Smooth muscle cell (in vitro differentiated cells): ENCODE results near the gene YLPM1. TPM values are rescaled to one million over a fixed set of nuclear protein-coding genes. Genes with fewer than 3 reads are reported as not detected.

Experiments used
- DNase-seq: peaks from one replicate; lab custom pipeline; 2025; ENCODE audit not compliant: unreplicated experiment; lab: John Stamatoyannopoulos, UW
- H2AFZ ChIP-seq: fragments of 200-600 bp; sonication (generic); 2 replicates; pipeline ENCODE4 v1.6.0; 2016; ENCODE audit warnings: antibody characterized with exemption, low read depth, mild to moderate bottlenecking
- H3F3A ChIP-seq: fragments of 200-600 bp; sonication (generic); 2 replicates; pipeline ENCODE4 v1.6.0; 2017; ENCODE audit warnings: antibody characterized with exemption, low read depth
- H3K27ac ChIP-seq: fragments of 200-600 bp; sonication (generic); 2 replicates; pipeline ENCODE4 v1.5.1; 2016; ENCODE audit warnings: low read depth, mild to moderate bottlenecking
- H3K27me3 ChIP-seq: fragments of 200-600 bp; sonication (generic); 2 replicates; pipeline ENCODE4 v1.6.1; 2016; ENCODE audit warnings: low read depth, mild to moderate bottlenecking
- H3K36me3 ChIP-seq: fragments of 200-600 bp; sonication (generic); 2 replicates; pipeline ENCODE4 v1.5.1; 2016; ENCODE audit warnings: low read depth
- H3K4me1 ChIP-seq: fragments of 200-600 bp; sonication (generic); 2 replicates; pipeline ENCODE4 v1.5.1; 2016; ENCODE audit warnings: low read depth
- H3K4me2 ChIP-seq: fragments of 200-600 bp; sonication (generic); 2 replicates; pipeline ENCODE4 v1.6.0; 2016; ENCODE audit warnings: mild to moderate bottlenecking
- H3K4me3 ChIP-seq: fragments of 200-600 bp; sonication (generic); 2 replicates; pipeline ENCODE4 v1.5.1; 2016; ENCODE audit warnings: mild to moderate bottlenecking
- H3K79me2 ChIP-seq: fragments of 200-600 bp; sonication (generic); 2 replicates; pipeline ENCODE4 v1.6.0; 2016; ENCODE audit warnings: low read depth, mild to moderate bottlenecking
- H3K9ac ChIP-seq: fragments of 200-600 bp; sonication (generic); 2 replicates; pipeline ENCODE4 v1.6.0; 2016; ENCODE audit warnings: low read depth
- H3K9me3 ChIP-seq: fragments of 200-600 bp; sonication (generic); replicated peaks from 2 replicates; pipeline ENCODE4 v1.5.1; 2016; ENCODE audit warnings: low read depth
- H4K20me1 ChIP-seq: fragments of 200-600 bp; sonication (generic); 2 replicates; pipeline ENCODE4 v1.6.0; 2016; ENCODE audit warnings: low read depth
- WGBS: methylation state at CpG from one replicate; pipeline ENCODE4 v1.1.7; 2016; ENCODE audit warnings: low lambda C conversion rate; 5-methylcytosine and 5-hydroxymethylcytosine counted together
- polyA plus RNA-seq: library from polyadenylated mRNA; unstranded; fragments of >200 nt; fragmentation: Nextera tagmentation; extraction: Ambion mirVana; gene quantifications from 2 replicates; pipeline ENCODE4 v1.2.1, GENCODE V29; 2016
- total RNA-seq: library from RNA; depleted of rRNA; stranded (reverse); fragments of >200 nt; gene quantifications from 2 replicates; pipeline ENCODE4 v1.2.3, GENCODE V29; 2014
- TF ChIP-seq, protein P1 (sequence below): fragments of 200-600 bp; sonication (generic); IDR thresholded peaks from 2 replicates; pipeline ENCODE4 v1.5.1; 2017; ENCODE audit warnings: borderline replicate concordance, mild to moderate bottlenecking, antibody characterized with exemption; ENCODE audit not compliant: insufficient read depth, poor library complexity, severe bottlenecking

YLPM1 gene
- total and polyA plus RNA-seq, 2 experiments from 2014 or later: 15.5 to 29.7 TPM

DNA sequence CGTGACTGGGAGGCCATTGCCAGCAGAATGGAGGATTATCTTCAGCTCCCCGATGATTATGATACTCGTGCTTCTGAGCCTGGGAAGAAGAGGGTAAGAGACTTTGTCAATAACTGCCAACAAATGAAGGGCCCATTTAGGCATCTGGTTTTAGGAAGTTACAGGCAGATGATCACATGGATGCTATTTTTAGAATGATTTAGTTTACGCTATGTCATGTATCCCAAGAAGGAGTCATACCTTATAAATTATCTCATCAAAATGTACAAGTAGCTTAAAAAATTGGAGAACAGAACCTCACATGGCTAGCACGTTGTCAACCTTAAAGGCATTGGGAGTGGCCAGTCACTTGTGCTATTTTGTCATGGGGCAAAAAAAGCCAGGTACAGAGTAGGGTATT, 66.1 kb downstream of the YLPM1 start:
- Histone ChIP-seq H3K36me3 (peaks cover 14% of the 10 kb centered on the region), H3K4me1 (no peaks in the 10 kb centered on the region), H3K27me3 (no peaks in the 10 kb centered on the region), H2AFZ (no peak overlapping the region), H3F3A (no peaks in the 10 kb centered on the region), H3K27ac (no peak overlapping the region), H3K4me3 (no peak overlapping the region), H3K79me2 (peaks cover 6% of the 10 kb centered on the region), H3K9ac (no peak overlapping the region), H3K4me2 (no peak overlapping the region), H4K20me1 (peaks cover 5% of the 10 kb centered on the region), H3K9me3 (no peaks in the 10 kb centered on the region)
- 92% methylated on average over 5 of the region's 5 CpGs for WGBS
- DNase-seq: no peak
- TF ChIP-seq, protein P1, sequence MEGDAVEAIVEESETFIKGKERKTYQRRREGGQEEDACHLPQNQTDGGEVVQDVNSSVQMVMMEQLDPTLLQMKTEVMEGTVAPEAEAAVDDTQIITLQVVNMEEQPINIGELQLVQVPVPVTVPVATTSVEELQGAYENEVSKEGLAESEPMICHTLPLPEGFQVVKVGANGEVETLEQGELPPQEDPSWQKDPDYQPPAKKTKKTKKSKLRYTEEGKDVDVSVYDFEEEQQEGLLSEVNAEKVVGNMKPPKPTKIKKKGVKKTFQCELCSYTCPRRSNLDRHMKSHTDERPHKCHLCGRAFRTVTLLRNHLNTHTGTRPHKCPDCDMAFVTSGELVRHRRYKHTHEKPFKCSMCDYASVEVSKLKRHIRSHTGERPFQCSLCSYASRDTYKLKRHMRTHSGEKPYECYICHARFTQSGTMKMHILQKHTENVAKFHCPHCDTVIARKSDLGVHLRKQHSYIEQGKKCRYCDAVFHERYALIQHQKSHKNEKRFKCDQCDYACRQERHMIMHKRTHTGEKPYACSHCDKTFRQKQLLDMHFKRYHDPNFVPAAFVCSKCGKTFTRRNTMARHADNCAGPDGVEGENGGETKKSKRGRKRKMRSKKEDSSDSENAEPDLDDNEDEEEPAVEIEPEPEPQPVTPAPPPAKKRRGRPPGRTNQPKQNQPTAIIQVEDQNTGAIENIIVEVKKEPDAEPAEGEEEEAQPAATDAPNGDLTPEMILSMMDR: no peak

DNA sequence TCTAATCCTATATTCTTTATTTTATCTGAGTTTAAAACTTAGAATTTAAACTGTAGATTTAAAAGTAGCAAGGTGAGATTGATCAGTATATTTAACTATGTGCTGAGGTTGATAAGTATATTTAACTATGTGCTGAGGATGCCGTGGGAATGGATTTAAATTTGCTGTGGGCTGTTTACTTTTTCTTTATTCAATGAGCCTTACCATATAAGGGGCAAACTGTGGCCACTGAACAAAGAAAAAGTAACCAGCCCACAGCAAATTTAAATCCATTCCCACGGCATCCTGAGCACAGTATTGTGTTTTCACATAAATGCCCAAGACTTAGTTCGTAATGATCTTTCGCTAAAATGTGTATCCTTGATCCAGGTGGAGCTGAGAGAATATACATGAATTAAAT, 69.7 kb downstream of the YLPM1 start:
- H3K9me3 ChIP-seq: no peaks in the 10 kb centered on the region

DNA sequence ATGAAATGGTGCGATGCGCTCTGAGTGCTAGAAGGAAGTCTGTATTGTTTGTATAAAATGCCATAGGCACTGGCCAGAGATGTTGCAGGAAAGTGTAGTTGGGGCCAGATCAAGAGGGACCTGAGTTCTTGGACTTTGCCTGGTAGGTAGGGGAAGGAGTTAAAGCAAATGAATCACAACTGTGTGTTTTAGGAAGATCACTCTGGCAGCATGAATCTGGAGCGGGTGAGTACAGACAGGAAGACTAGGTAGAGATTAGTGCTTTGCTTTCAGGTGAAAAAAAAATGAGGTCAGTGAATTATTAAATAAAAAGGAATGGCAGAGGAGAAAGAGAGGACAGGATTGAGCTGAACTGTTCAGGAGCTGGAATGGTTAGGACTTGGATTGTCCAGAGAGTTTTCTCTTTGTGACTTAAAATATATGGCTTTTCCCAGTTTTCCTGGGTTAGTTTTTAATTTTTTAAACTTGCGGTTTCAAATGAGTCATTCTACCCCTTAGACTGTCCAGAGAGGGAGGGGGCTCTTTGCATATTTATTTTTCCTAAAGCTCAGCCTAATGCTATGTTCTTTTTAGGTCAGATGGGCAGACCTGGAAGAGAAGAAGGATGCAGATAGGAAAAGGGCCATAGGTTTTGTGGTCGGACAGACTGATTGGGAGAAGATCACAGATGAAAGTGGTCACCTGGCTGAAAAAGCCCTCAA, 71.7 kb downstream of the YLPM1 start:
- no peak overlapping the region for H2AFZ ChIP-seq
- H3K9me3 ChIP-seq: no peaks in the 10 kb centered on the region
- WGBS: 90% methylated on average over 4 of the region's 5 CpGs
- no peak overlapping the region for H3K4me3 ChIP-seq
- no peaks in the 10 kb centered on the region for H3F3A ChIP-seq
- H3K79me2 ChIP-seq: no peaks in the 10 kb centered on the region
- H3K36me3 ChIP-seq: peaks cover 6% of the 10 kb centered on the region
- no peaks in the 10 kb centered on the region for H3K4me1 ChIP-seq
- H4K20me1 ChIP-seq: no peaks in the 10 kb centered on the region
- peak overlapping the region; percentile 47 for H3K27ac ChIP-seq
- no peak overlapping the region for H3K9ac ChIP-seq
- peak overlapping the region; percentile 18 for H3K4me2 ChIP-seq
- TF ChIP-seq, protein P1: no peak
- no peak for DNase-seq
- H3K27me3 ChIP-seq: no peaks in the 10 kb centered on the region

More for the DNA sequence above, 69.7 kb downstream of the YLPM1 start:
- Histone ChIP-seq H3K9ac (no peak overlapping the region), H3F3A (no peaks in the 10 kb centered on the region), H3K4me2 (no peak overlapping the region), H3K4me1 (no peaks in the 10 kb centered on the region), H3K27ac (no peak overlapping the region), H3K79me2 (no peaks in the 10 kb centered on the region), H3K27me3 (no peaks in the 10 kb centered on the region), H3K4me3 (no peak overlapping the region), H4K20me1 (no peaks in the 10 kb centered on the region), H3K36me3 (peaks cover 10% of the 10 kb centered on the region), H2AFZ (no peak overlapping the region)
- WGBS: 95% methylated on average over 4 of the region's 4 CpGs
- DNase-seq: no peak
- TF ChIP-seq, protein P1: no peak
